Measurements from ENCODE around the gene AREG.

Gene AREG

GRCh38 chr4:74504212-74504611, 59.3 kb downstream of the AREG start:
- no peak for DNase-seq (ENCODE audit: low read depth in 1 of 2, low spot score in 1 of 2)
